ENCODE results near the gene ITPK1. TPM values are rescaled to one million over a fixed set of nuclear protein-coding genes. Genes with fewer than 3 reads are reported as not detected.
A peak's percentile ranks its signal among the peaks of the same experiment; 100 is the strongest.

The ITPK1 gene
- total RNA-seq, 3 donors from 2014 or later, result 27.8 to 91.7 (median 42.9) TPM

GRCh38 chr14:93005135-93005813, 110.5 kb downstream of the ITPK1 start:
- DNase-seq (ENCODE audit: low spot score in 2 of 2), result no peak
- H3K4me1 ChIP-seq, result peaks cover 9 to 13% of the 10 kb centered on the region in 2 donors
- H3K36me3 ChIP-seq, result no peaks in the 10 kb centered on the region
- H3K27ac ChIP-seq, result peak overlapping the region in 1 of 2 donors; percentile 74
- H3K9me3 ChIP-seq, result no peaks in the 10 kb centered on the region
- intact Hi-C loops (cut with DNase I; ENCODE audit: low total_unique reads), result no loop called here
- no peaks in the 10 kb centered on the region for H3K27me3 ChIP-seq
- H3K4me3 ChIP-seq, result no peak overlapping the region
- TF ChIP-seq POLR2A (IDR thresholded peaks at IDR 0.05), result no peak
- no peak for TF ChIP-seq CTCF (IDR thresholded peaks at IDR 0.05)
- TF ChIP-seq POLR2AphosphoS5 (IDR thresholded peaks at IDR 0.05), result no peak

- H3K36me3 ChIP-seq, result no peaks in the 10 kb centered on the region
- H3K27ac ChIP-seq, result peak overlapping the region in 1 of 2 donors; percentile 74
- TF ChIP-seq POLR2AphosphoS5 (IDR thresholded peaks at IDR 0.05), result no peak
- no peak for TF ChIP-seq POLR2A (IDR thresholded peaks at IDR 0.05)
- TF ChIP-seq CTCF (IDR thresholded peaks at IDR 0.05), result no peak
- no peak for DNase-seq (ENCODE audit: low spot score in 2 of 2)
- intact Hi-C loops (cut with DNase I; ENCODE audit: low total_unique reads), result no loop called here
- no peak overlapping the region for H3K4me3 ChIP-seq
- no peaks in the 10 kb centered on the region for H3K27me3 ChIP-seq
- no peaks in the 10 kb centered on the region for H3K9me3 ChIP-seq
- H3K4me1 ChIP-seq, result peaks cover 9 to 13% of the 10 kb centered on the region in 2 donors
These were observed 111.0 kb downstream of the ITPK1 start for GRCh38 chr14:93004699-93005082.

GRCh38 chr14:93003945-93004698, 111.6 kb downstream of the ITPK1 start:
- Histone ChIP-seq H3K4me3 (no peak overlapping the region), H3K27me3 (no peaks in the 10 kb centered on the region), H3K4me1 (peaks cover 9 to 13% of the 10 kb centered on the region in 2 donors), H3K36me3 (no peaks in the 10 kb centered on the region), H3K9me3 (no peaks in the 10 kb centered on the region), H3K27ac (peak overlapping the region in 1 of 2 donors; percentile 74)
- intact Hi-C loops (cut with DNase I; ENCODE audit: low total_unique reads), result no loop called here
- no peak for DNase-seq (ENCODE audit: low spot score in 2 of 2)
- TF ChIP-seq POLR2AphosphoS5 (IDR thresholded peaks at IDR 0.05), result no peak
- no peak for TF ChIP-seq POLR2A (IDR thresholded peaks at IDR 0.05)

DNA sequence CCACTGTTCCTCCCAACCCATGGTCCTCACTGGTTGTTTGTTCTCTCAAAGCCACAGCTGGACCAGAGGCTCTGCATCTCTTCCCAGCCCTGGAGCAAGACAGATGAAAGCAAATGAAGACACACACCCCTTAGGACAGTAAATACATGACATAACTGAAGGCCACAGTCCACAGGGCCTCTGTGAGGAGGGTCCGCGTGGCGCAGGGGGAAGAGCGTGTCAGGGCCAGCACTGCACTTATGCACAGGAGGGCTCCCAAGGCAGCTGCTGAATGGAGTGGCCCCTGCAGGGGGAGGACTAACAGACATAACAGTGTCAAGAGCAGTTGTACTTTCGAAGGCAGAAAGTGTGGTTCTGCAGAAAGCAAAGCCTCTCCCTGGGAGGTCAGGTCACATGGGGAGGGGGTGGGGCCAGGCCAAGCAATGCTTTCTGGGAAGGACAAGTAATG, 112.8 kb downstream of the ITPK1 start:
- Histone ChIP-seq H3K27me3 (no peaks in the 10 kb centered on the region), H3K36me3 (no peaks in the 10 kb centered on the region), H3K27ac (no peak overlapping the region), H3K4me3 (no peak overlapping the region), H3K4me1 (peaks cover 3 to 9% of the 10 kb centered on the region in 2 donors), H3K9me3 (no peaks in the 10 kb centered on the region)
- intact Hi-C loops (cut with DNase I; ENCODE audit: low total_unique reads), result no loop called here
- no peak for DNase-seq (ENCODE audit: low spot score in 2 of 2)
- no peak for TF ChIP-seq POLR2A (IDR thresholded peaks at IDR 0.05)
- no peak for TF ChIP-seq POLR2AphosphoS5 (IDR thresholded peaks at IDR 0.05)
- TF ChIP-seq CTCF (IDR thresholded peaks at IDR 0.05), result no peak

DNA sequence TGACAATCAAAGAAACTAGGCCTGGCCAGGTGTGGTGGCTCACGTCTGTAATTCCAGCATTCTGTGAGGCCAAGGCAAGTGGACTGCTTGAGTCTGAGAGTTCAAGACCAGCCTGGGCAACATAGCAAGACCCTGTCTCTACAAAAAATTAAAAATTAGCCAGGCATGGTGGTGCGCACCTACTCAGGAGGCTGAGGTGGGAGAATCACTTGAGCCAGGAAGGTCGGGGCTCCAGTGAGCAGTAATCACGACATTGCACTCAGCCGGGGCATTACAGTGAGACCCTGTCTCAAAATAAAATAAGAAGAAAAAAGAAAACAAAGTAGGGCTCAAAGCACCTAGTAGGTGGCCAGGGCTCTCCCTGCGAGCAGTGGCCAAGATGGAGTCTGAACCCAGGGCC, 113.7 kb downstream of the ITPK1 start:
- intact Hi-C loops (cut with DNase I; ENCODE audit: low total_unique reads), result no loop called here
- no peak for TF ChIP-seq POLR2A (IDR thresholded peaks at IDR 0.05)
- no peak for TF ChIP-seq POLR2AphosphoS5 (IDR thresholded peaks at IDR 0.05)
- TF ChIP-seq CTCF (IDR thresholded peaks at IDR 0.05), result no peak
- Histone ChIP-seq H3K27me3 (no peaks in the 10 kb centered on the region), H3K9me3 (no peaks in the 10 kb centered on the region), H3K4me1 (peaks cover 0 to 9% of the 10 kb centered on the region in 2 donors), H3K27ac (no peak overlapping the region), H3K4me3 (no peak overlapping the region), H3K36me3 (no peaks in the 10 kb centered on the region)
- no peak for DNase-seq (ENCODE audit: low spot score in 2 of 2)

Data from breast epithelium (tissue), 4 donors.